OCI-LY3 (cell line): Measurements from ENCODE around the gene HACD1.

Source experiments
- CTCF ChIP-seq: fragments of 200-600, 300-600 bp; sonication (generic); IDR thresholded peaks from 2 replicates; pipeline ENCODE4 v1.5.1; 2014; ENCODE audit warnings: antibody characterized with exemption, low read length, low read depth
- EZH2phosphoT487 ChIP-seq: fragments of 200-600 bp; shearing (Covaris generic); IDR thresholded peaks from 2 replicates; pipeline ENCODE4 v1.6.1; 2018; ENCODE audit warnings: antibody characterized with exemption, mixed run types, low read depth

GRCh38 chr10:17580885-17581284 lies 36.3 kb downstream of the HACD1 start:
- TF ChIP-seq CTCF (no peak), EZH2phosphoT487 (no peak)
